Testis (tissue), 3 donors: ENCODE measurements around the gene QSOX2. TPM values are rescaled to one million over a fixed set of nuclear protein-coding genes. Genes with fewer than 3 reads are reported as not detected.

Experiments
- DNase-seq: peaks from one replicate; pipeline ENCODE4 v3.0.0-alpha.2; 2019
- H3K27ac ChIP-seq, 2 donors: fragments of 200-600 bp; sonication (generic); one replicate each; pipeline ENCODE4 v1.5.1; 2019
- H3K27me3 ChIP-seq: fragments of 200-600 bp; sonication (generic); one replicate; pipeline ENCODE4 v1.5.1; 2019
- H3K36me3 ChIP-seq: fragments of 200-600 bp; sonication (generic); one replicate; pipeline ENCODE4 v1.5.1; 2017; ENCODE audit warnings: low read depth; ENCODE audit errors: missing control alignments
- H3K4me1 ChIP-seq: fragments of 200-600 bp; sonication (generic); one replicate; pipeline ENCODE4 v1.5.1; 2019
- H3K4me3 ChIP-seq, 2 donors: fragments of 200-600 bp; sonication (generic); one replicate each; pipeline ENCODE4 v1.5.1; 2017 to 2019
- H3K9me3 ChIP-seq: fragments of 200-600 bp; sonication (generic); one replicate; pipeline ENCODE4 v1.5.1; 2017
- POLR2A ChIP-seq: fragments of 450-650 bp; IDR thresholded peaks from one replicate; pipeline ENCODE4 v1.6.1; 2017; ENCODE audit warnings: antibody characterized with exemption, mild to moderate bottlenecking, moderate library complexity
- WGBS, 2 donors: methylation state at CpG; one replicate each; pipeline ENCODE4 v1.1.5; 2018; 5-methylcytosine and 5-hydroxymethylcytosine counted together
- intact Hi-C: fragments of 100-400 bp; cut with DNase I; formaldehyde crosslinking; loops from one replicate; pipeline ENCODE4 v1.15.1; 2023; ENCODE audit warnings: low total_unique reads
- polyA plus RNA-seq: library from polyadenylated mRNA; stranded (reverse); fragments of 350-450 nt; fragmentation: Illumina TruSeq; extraction: RNeasy Lipid Tissue Mini Kit (QIAGEN cat#74804); gene quantifications from one replicate; pipeline ENCODE4 v1.2.3, GENCODE V29; 2014; ENCODE audit warnings: low read depth, low replicate concordance; ENCODE audit not compliant: insufficient read depth
- total RNA-seq, 2 donors: library from RNA; depleted of rRNA; stranded (reverse); fragments of >200 nt; gene quantifications; one replicate each; pipeline ENCODE4 v1.2.3, GENCODE V29; 2016
- TF ChIP-seq, protein P1 (sequence below), 3 experiments: fragments of 450-650 bp in 2 of 3; fragments of 200-600 bp in 1 of 3; sonication (generic) in 1 of 3; IDR thresholded peaks; one replicate each; pipeline ENCODE4 v1.5.1; 2016 to 2019; ENCODE audit warnings: antibody characterized with exemption in 3 of 3, mild to moderate bottlenecking in 2 of 3, moderate library complexity in 1 of 3

Gene QSOX2
- total and polyA plus RNA-seq, 3 donors from 2014 or later, result 22.1 to 23.3 (median 22.6) TPM

- Histone ChIP-seq H3K4me1 (no peaks in the 10 kb centered on the region), H3K27me3 (no peaks in the 10 kb centered on the region), H3K9me3 (no peaks in the 10 kb centered on the region), H3K36me3 (no peaks in the 10 kb centered on the region), H3K27ac (no peak overlapping the region), H3K4me3 (no peak overlapping the region)
- intact Hi-C loops, result no loop called here
- TF ChIP-seq, protein P1, sequence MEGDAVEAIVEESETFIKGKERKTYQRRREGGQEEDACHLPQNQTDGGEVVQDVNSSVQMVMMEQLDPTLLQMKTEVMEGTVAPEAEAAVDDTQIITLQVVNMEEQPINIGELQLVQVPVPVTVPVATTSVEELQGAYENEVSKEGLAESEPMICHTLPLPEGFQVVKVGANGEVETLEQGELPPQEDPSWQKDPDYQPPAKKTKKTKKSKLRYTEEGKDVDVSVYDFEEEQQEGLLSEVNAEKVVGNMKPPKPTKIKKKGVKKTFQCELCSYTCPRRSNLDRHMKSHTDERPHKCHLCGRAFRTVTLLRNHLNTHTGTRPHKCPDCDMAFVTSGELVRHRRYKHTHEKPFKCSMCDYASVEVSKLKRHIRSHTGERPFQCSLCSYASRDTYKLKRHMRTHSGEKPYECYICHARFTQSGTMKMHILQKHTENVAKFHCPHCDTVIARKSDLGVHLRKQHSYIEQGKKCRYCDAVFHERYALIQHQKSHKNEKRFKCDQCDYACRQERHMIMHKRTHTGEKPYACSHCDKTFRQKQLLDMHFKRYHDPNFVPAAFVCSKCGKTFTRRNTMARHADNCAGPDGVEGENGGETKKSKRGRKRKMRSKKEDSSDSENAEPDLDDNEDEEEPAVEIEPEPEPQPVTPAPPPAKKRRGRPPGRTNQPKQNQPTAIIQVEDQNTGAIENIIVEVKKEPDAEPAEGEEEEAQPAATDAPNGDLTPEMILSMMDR (IDR thresholded peaks at IDR 0.05), result no peak
- no peak for TF ChIP-seq POLR2A
- WGBS, 2 donors, result 92 to 94% methylated on average over 23 to 35 of the region's 35 CpGs
- DNase-seq, result no peak
Measured at GRCh38 chr9:136211441-136212344, 33.9 kb downstream of the QSOX2 start.

DNA sequence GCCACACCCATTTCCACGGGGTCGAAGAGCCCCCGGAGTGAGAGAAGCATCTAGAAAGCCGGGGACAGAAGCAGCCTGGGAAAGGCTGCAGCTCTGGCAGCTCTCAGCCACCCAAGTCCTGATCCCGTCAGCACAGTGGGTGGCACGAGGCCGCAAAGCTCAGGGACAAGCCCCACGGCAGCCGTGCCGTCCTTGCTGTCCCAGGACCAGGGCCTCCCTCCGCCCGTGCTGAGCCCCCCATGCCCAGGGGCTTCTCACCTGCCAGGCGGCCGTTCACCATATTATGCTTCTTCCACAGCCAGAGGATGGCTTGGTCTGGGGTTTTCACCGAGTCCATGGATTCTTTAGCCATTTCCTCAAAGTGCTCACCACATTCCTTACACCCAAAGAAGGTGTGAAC lies 34.6 kb downstream of the QSOX2 start:
- WGBS, 2 donors, result 92 to 94% methylated on average over 8 to 15 of the region's 15 CpGs
- Histone ChIP-seq H3K27ac (no peak overlapping the region), H3K27me3 (no peaks in the 10 kb centered on the region), H3K4me3 (no peak overlapping the region), H3K4me1 (no peaks in the 10 kb centered on the region), H3K9me3 (no peaks in the 10 kb centered on the region), H3K36me3 (no peaks in the 10 kb centered on the region)
- TF ChIP-seq, protein P1 (IDR thresholded peaks at IDR 0.05), result no peak
- intact Hi-C loops, result no loop called here
- no peak for DNase-seq

DNA sequence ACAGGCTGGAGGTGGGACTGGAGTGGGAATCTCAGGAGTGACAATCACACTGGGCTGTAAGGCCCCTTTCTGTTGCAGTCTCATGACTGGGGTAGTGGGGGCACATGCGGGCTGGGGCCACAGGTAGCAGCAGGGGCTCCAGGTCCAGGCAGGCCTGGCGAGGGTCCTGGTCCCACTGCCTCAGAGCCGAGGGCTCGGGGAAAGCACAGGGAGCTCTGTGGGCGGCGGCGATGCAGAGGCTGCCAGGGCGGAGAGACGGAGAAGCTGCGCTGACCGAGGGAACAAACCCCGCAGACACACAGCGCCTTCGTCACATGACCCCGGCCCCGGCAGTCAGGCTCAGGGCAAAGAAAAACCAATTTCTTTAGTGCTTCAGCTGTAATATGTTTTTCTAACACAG lies 35.3 kb downstream of the QSOX2 start:
- Histone ChIP-seq H3K9me3 (no peaks in the 10 kb centered on the region), H3K4me1 (no peaks in the 10 kb centered on the region), H3K4me3 (no peak overlapping the region), H3K36me3 (no peaks in the 10 kb centered on the region), H3K27me3 (no peaks in the 10 kb centered on the region), H3K27ac (no peak overlapping the region)
- WGBS, 2 donors, result 92 to 96% methylated on average over 15 to 16 of the region's 16 CpGs
- DNase-seq, result no peak
- TF ChIP-seq, protein P1 (IDR thresholded peaks at IDR 0.05), result no peak
- TF ChIP-seq POLR2A, result no peak
- intact Hi-C loops, result no loop called here

GRCh38 chr9:136209786-136210185 lies 35.8 kb downstream of the QSOX2 start:
- Histone ChIP-seq H3K27ac (no peak overlapping the region), H3K27me3 (no peaks in the 10 kb centered on the region), H3K36me3 (no peaks in the 10 kb centered on the region), H3K4me1 (no peaks in the 10 kb centered on the region), H3K9me3 (no peaks in the 10 kb centered on the region), H3K4me3 (no peak overlapping the region)
- intact Hi-C loops, result no loop called here
- TF ChIP-seq, protein P1 (IDR thresholded peaks at IDR 0.05), result no peak
- TF ChIP-seq POLR2A, result no peak
- no peak for DNase-seq
- WGBS, 2 donors, result 79 to 88% methylated on average over 13 to 17 of the region's 17 CpGs

- no peak for TF ChIP-seq POLR2A
- TF ChIP-seq, protein P1 (IDR thresholded peaks at IDR 0.05), result no peak
- no peak for DNase-seq
- no peak overlapping the region for H3K4me3 ChIP-seq
- no peaks in the 10 kb centered on the region for H3K27me3 ChIP-seq
- WGBS, 2 donors, result 92 to 95% methylated on average over 15 to 17 of the region's 17 CpGs
- no peaks in the 10 kb centered on the region for H3K4me1 ChIP-seq
- intact Hi-C loops, result no loop called here
- H3K36me3 ChIP-seq, result no peaks in the 10 kb centered on the region
- no peaks in the 10 kb centered on the region for H3K9me3 ChIP-seq
- H3K27ac ChIP-seq, result no peak overlapping the region
Measured at GRCh38 chr9:136209232-136209631, 36.4 kb downstream of the QSOX2 start.
